GM18507 (cell line): ENCODE results near the gene NLGN3.

Source experiments
- DNase-seq: peaks from one replicate; pipeline ENCODE4 v3.0.0; 2011; ENCODE audit warnings: low read depth; ENCODE audit not compliant: insufficient read length; ENCODE audit errors: extremely low spot score
- FAIRE-seq: peaks from 2 replicates; lab custom pipeline; 2011; peaks lifted over from hg19 to GRCh38; lab: Jason Lieb, UNC

NLGN3 gene

DNA sequence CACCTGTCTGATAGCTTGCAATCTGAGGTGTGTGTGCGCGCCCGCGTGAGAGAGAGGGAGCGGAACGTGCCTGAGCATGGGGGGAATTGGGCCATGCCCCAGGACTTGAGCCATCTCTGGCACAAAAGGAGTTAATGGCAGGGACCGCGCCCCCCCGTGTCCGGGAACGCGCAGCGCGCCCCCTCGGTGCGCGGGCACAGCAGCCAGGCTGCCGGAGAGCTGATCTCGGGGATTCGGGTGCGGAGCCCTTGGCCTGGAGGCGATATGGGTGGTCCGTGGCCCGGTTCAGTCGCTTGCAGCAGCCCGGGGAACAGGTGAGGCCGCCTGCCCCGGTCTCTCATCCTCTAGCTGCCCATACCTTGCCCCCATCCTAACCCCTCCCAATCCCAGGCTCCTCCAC, at the start of gene NLGN3:
TSS of gene NLGN3 (plus strand) at position 191 of the 400 bp plus-strand sequence. CDS start 2,909 bp downstream, outside the sequence.
- FAIRE-seq (no peak), DNase-seq (no peak)

- DNase-seq (no peak), FAIRE-seq (no peak)
Measured at GRCh38 chrX:71095033-71095432, 49.6 kb upstream of the NLGN3 start.

GRCh38 chrX:71095555-71095980, 49.1 kb upstream of the NLGN3 start, which contains the start of gene FOXO4:
Gene FOXO4 (plus strand): TSS chrX:71095851. CDS start chrX:71096529, 678 bp downstream.
- FAIRE-seq, result peak; percentile 99
- peak; percentile 69 for DNase-seq

DNA sequence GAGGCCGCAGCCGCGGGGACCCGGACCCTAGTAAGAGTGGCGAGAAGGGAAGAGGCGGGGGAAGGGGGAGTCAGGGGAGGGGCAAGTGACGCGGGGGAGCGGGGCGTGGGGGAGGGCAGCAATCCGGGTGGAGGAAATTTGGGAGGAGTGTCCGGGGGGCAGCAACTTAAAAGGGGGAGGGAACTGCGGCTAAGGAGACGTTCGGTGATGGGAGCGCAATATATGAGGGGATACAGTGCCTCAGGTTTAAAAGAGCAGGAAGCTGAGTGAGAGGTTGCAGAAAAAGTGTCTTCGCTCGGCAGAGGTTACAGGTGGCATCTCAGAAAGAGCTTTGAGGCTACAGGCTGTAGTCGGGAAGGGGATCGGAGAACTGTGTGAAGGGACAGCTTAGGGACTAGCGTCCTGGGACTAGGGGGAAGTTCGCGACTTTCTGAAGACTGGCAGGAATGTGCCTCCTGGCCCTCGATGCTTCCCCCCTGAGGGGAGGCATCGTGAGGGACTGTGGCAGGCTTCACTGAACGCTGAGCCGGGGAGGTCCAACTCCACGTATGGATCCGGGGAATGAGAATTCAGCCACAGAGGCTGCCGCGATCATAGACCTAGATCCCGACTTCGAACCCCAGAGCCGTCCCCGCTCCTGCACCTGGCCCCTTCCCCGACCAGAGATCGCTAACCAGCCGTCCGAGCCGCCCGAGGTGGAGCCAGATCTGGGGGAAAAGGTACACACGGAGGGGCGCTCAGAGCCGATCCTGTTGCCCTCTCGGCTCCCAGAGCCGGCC, 48.5 kb upstream of the NLGN3 start:
- DNase-seq (no peak), FAIRE-seq (no peak)

- peak; percentile 24 for FAIRE-seq
- DNase-seq, result no peak
Measured at GRCh38 chrX:71096760-71097032, 47.9 kb upstream of the NLGN3 start.

DNA sequence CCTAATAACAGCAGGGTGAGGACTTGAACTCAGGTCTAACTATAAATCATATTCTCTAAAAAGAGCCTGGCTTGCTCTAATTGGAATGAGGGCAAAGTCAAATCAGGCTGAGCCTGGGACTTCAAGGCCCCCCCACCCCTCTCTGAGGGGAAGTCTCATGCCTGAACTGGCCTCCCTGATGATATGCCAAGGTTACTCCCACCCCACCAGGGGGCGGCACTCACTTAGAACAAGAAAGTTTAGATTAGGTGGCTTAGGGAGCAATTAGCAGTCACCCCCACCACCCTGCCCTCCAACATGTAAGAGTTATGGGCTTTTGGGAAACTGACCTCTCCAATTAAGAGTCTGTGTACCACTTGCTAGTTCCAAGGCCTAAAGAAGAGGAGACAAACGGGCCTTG, 46.3 kb upstream of the NLGN3 start:
- DNase-seq (no peak), FAIRE-seq (peak; percentile 77)

DNA sequence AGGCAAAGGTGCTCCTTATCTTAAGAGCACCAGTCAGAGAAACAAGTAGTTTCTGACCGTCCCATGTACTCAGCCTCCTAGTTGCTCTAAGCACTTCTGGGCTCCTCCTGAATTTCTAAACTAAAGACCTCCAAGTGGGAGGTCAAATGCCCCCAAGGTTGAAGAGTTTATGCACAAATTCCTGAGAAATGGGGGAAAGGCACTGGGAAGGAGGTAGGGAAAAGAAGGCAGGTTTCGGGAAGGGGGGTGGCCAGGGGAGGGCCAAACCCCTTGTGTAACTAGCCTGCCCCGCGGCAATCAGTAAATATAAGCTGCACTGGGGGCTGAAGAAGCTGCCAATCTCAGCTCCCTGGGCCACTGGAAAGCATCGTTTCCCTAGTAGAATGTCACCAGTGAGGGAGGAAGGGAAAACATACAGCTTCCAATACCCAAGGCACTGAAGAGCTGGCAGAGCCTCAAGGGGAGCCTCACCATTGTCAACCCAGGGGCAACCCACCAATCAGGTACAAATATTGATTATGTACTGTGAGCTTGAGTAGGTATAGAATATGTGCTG, 45.6 kb upstream of the NLGN3 start:
- no peak for FAIRE-seq
- DNase-seq, result no peak

- DNase-seq (no peak), FAIRE-seq (no peak)
Measured at GRCh38 chrX:71099736-71100135, 44.9 kb upstream of the NLGN3 start.

DNA sequence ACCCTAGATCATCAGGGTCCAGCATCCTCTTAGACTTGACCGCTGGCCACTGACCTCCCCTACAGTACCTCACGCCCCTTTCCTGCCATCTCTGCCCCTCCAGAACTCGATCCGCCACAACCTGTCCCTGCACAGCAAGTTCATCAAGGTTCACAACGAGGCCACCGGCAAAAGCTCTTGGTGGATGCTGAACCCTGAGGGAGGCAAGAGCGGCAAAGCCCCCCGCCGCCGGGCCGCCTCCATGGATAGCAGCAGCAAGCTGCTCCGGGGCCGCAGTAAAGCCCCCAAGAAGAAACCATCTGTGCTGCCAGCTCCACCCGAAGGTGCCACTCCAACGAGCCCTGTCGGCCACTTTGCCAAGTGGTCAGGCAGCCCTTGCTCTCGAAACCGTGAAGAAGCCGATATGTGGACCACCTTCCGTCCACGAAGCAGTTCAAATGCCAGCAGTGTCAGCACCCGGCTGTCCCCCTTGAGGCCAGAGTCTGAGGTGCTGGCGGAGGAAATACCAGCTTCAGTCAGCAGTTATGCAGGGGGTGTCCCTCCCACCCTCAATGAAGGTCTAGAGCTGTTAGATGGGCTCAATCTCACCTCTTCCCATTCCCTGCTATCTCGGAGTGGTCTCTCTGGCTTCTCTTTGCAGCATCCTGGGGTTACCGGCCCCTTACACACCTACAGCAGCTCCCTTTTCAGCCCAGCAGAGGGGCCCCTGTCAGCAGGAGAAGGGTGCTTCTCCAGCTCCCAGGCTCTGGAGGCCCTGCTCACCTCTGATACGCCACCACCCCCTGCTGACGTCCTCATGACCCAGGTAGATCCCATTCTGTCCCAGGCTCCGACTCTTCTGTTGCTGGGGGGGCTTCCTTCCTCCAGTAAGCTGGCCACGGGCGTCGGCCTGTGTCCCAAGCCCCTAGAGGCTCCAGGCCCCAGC, 43.8 kb upstream of the NLGN3 start:
- FAIRE-seq, result no peak

GRCh38 chrX:71102292-71102691, 42.3 kb upstream of the NLGN3 start:
- DNase-seq, result no peak
- no peak for FAIRE-seq

More for the DNA sequence above, 43.8 kb upstream of the NLGN3 start:
- DNase-seq, result no peak

DNA sequence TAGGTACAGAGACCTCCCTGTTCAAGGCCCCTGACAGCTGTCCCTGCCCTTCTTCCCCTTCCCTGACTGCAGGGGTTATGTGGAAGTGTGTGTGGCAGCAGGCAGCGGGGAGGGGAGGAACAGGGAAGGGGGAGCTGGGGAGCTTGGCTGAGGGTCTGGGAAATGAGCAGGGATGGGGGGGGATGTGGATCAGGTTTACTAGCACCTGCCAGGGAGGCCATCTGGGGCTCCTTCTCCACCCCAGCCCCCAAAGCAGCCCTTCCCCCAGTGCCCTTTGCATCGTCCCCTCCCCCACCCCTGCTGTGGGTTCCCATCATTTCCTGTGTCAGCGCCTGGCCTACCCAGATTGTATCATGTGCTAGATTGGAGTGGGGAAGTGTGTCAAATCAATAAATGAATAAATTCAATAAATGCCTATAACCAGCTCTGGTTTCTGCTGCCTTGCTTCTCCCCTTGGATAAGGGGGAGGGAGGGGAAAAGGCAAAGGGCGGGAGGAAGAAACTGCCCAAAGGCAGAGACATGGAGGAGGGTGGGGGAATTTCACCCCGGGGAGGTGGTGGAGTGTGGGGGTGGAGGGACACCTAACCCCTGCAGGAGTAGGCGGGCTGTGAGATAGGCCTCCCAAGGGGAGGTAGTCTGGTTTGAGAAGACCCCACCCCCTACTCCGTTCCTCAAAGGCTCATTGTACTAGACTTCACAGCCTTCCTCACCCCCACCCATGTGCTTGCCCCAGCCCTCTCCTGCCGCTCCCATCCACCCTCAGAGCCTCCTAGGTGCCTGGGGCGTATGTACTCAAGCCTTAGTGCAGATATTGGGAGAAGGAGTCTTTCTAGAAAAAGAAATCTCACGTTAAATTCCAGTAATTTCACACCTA, 41.3 kb upstream of the NLGN3 start:
- FAIRE-seq, result peak; percentile 90

GRCh38 chrX:71105628-71106027, 39.0 kb upstream of the NLGN3 start:
- peak; percentile 87 for FAIRE-seq
- DNase-seq, result no peak

More for the DNA sequence above, 41.3 kb upstream of the NLGN3 start:
- DNase-seq, result no peak

DNA sequence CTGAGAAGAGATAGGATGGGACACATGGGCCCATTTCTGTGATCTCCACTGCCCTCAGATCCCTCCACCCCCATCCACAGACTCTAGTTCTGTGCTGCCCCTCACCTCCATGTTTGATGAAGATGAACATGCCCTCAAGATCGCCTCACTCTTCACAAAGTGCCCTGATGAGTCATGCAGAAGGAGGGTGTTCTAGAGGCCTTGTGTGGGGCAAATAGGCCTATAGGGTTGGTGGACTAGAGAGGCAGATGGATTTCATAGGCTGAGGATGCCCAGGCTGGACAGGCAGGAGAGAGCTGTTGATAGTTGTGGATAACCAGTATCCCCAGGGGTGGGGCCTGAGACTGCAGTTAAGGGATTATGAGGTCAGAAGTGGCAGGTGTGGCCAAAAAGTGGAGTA, 38.2 kb upstream of the NLGN3 start, which contains the start of gene CXorf65:
TSS of gene CXorf65 (minus strand) at position 314 of the 400 bp plus-strand sequence. CDS start at position 130, 184 bp downstream.
- DNase-seq, result no peak
- FAIRE-seq, result no peak

- FAIRE-seq, result no peak
- DNase-seq, result no peak
Measured at GRCh38 chrX:71107245-71107644, 37.4 kb upstream of the NLGN3 start.

GRCh38 chrX:71107762-71108360, 36.8 kb upstream of the NLGN3 start:
- peak; percentile 35 for FAIRE-seq

GRCh38 chrX:71109051-71109450, 35.6 kb upstream of the NLGN3 start:
- DNase-seq (no peak), FAIRE-seq (no peak)

More at GRCh38 chrX:71107762-71108360, 36.8 kb upstream of the NLGN3 start:
- DNase-seq, result no peak

DNA sequence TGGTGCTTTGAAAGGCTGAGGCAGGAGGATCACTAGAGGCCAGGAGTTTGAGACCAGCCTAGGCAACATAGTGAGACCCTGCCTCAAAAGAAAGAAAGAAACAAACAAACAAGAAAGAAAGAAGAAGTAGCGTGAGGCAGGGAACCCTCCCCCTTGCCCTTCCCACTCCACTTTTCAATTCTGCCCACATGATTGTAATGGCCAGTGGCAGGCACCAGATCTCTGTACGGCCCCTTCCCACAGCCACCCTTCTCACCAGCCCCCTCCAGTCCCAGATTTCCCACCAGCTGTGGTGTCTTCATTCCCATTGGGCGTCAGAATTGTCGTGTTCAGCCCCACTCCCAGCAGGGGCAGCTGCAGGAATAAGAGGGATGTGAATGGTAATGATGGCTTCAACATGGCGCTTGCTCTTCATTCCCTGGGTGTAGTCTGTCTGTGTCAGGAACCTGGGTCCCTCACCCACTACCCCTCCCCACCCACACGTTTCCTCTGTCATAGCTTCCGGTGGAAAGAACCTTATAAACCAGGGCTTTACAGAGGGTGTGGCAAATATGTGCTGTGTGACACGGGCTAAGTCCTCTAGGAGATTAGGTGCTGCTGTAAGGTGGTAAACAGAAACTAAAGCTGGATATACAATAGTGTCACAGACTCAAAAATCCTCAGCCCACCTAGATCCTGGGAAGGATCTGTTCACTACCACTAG, 33.3 kb upstream of the NLGN3 start, which contains the start of gene IL2RG:
TSS of gene IL2RG (minus strand) at position 437 of the 703 bp plus-strand sequence. CDS start at position 399, 38 bp downstream.
- no peak for DNase-seq
- peak; percentile 99 for FAIRE-seq

DNA sequence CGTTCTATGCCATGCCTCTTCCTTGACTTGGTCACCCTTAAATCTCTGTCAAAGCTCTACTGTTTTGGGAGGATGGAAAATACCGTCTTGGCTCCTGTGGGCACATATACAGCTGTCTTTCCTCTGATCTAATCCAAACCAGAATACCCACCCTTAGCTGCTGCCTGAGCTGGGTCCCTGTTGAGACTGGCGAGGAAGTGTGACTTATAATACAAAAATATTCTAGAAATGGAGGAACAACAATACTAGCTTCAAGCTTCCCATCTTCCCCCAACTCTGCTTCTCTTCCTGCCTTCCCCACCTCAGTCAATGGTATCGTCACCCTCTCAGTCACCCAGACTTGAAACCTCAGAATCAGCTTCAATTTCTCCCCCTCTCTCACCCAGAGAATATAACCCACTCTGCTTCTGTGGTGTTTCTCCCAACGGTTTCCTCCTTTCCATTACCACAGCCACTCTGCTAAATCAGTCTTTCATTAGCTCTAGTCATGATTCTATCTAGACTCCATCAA, 32.7 kb upstream of the NLGN3 start:
- FAIRE-seq (no peak), DNase-seq (no peak)
